Type B pancreatic cell (in vitro differentiated cells): ENCODE measurements around the gene ZNF827. TPM values are rescaled to one million over a fixed set of nuclear protein-coding genes. Genes with fewer than 3 reads are reported as not detected.

Experiments used
- DNase-seq: peaks from one replicate; pipeline ENCODE4 v3.0.0; 2021; ENCODE audit warnings: mixed read lengths; ENCODE audit not compliant: unreplicated experiment; ENCODE audit errors: extremely low spot score
- H3K27ac Mint-ChIP-seq: 2 replicates; pipeline ENCODE4 v1.8.0; 2021; ENCODE audit warnings: mild to moderate bottlenecking, mixed read lengths
- H3K27me3 Mint-ChIP-seq: 2 replicates; pipeline ENCODE4 v1.8.0; 2021; ENCODE audit warnings: mixed read lengths
- H3K36me3 Mint-ChIP-seq: 2 replicates; pipeline ENCODE4 v1.8.0; 2021; ENCODE audit warnings: mixed read lengths
- H3K4me1 Mint-ChIP-seq: one replicate; pipeline ENCODE4 v1.8.0; 2021; ENCODE audit warnings: mixed read lengths; ENCODE audit not compliant: unreplicated experiment
- H3K4me3 Mint-ChIP-seq: 2 replicates; pipeline ENCODE4 v1.8.0; 2021; ENCODE audit warnings: mild to moderate bottlenecking, mixed read lengths
- H3K9me3 Mint-ChIP-seq: 2 replicates; pipeline ENCODE4 v1.8.0; 2021; ENCODE audit warnings: mixed read lengths
- total RNA-seq: library from RNA; stranded (reverse); gene quantifications from 2 replicates; pipeline ENCODE4 v1.2.1, GENCODE V29; 2021; ENCODE audit warnings: low replicate concordance
- TF ChIP-seq, protein P1 (sequence below): fragments of 200-600 bp; sonication (generic); conservative IDR thresholded peaks from 2 replicates; pipeline ENCODE4 v1.5.0; 2021; ENCODE audit warnings: antibody characterized with exemption, mild to moderate bottlenecking

ZNF827 gene
- total RNA-seq, 1 donor from 2014 or later: 39.9 TPM

DNA sequence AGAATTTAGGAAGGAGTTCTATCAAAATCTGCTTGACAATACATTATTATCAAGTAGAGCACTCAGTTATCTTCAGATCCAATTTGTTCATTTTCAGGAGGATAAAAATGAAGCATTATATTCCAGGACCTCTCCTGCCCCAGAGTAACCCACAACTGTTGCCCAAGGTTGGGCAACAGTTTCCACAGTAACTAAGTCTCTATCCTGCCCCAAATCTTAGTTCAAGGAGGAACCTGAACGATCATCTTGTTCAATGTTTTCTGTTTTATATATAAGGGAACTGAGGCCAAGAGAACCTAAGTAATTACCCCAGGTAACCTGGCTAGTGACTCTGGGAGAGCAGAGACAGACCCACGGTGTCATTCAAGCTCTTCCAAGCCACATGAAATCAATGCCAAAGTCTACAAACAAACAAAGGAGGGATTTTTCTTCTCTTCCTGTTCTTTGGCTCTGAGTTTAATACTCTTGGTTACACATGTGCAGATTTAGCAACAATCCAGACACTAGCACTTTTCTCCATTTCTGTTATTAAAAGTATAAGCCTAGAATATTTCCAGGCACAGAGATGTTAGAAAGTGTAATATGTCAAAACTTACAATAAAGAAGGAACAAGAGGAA is 153.1 kb downstream of the ZNF827 start:
- H3K27me3 Mint-ChIP-seq: no peaks in the 10 kb centered on the region
- peaks cover 24% of the 10 kb centered on the region for H3K36me3 Mint-ChIP-seq
- H3K4me1 Mint-ChIP-seq: no peaks in the 10 kb centered on the region
- no peak overlapping the region for H3K4me3 Mint-ChIP-seq
- no peaks in the 10 kb centered on the region for H3K9me3 Mint-ChIP-seq
- TF ChIP-seq, protein P1, sequence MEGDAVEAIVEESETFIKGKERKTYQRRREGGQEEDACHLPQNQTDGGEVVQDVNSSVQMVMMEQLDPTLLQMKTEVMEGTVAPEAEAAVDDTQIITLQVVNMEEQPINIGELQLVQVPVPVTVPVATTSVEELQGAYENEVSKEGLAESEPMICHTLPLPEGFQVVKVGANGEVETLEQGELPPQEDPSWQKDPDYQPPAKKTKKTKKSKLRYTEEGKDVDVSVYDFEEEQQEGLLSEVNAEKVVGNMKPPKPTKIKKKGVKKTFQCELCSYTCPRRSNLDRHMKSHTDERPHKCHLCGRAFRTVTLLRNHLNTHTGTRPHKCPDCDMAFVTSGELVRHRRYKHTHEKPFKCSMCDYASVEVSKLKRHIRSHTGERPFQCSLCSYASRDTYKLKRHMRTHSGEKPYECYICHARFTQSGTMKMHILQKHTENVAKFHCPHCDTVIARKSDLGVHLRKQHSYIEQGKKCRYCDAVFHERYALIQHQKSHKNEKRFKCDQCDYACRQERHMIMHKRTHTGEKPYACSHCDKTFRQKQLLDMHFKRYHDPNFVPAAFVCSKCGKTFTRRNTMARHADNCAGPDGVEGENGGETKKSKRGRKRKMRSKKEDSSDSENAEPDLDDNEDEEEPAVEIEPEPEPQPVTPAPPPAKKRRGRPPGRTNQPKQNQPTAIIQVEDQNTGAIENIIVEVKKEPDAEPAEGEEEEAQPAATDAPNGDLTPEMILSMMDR: no peak
- DNase-seq: no peak
- H3K27ac Mint-ChIP-seq: no peak overlapping the region

DNA sequence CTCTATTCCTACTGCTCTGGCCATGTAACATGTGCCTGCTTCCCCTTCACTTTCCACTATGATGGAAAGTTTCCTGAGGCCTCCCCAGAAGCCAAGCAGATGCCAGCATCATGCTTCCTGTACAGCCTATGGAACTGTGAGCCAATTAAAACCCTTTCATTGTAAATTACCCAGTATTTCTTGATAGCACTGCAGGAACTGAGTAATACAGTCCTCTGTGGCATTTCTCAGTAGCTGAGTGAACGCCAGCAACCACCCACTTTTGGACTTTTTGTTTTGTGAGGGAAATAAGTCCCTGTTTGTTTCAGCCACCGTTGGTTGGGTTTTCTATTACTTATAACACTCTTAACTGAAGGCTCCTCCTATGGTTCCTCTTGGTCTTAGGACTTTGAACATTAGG is 154.6 kb downstream of the ZNF827 start:
- H3K36me3 Mint-ChIP-seq: peaks cover 33% of the 10 kb centered on the region
- no peaks in the 10 kb centered on the region for H3K27me3 Mint-ChIP-seq
- H3K9me3 Mint-ChIP-seq: no peaks in the 10 kb centered on the region
- TF ChIP-seq, protein P1: no peak
- no peaks in the 10 kb centered on the region for H3K4me1 Mint-ChIP-seq
- no peak overlapping the region for H3K27ac Mint-ChIP-seq
- DNase-seq: no peak
- no peak overlapping the region for H3K4me3 Mint-ChIP-seq

DNA sequence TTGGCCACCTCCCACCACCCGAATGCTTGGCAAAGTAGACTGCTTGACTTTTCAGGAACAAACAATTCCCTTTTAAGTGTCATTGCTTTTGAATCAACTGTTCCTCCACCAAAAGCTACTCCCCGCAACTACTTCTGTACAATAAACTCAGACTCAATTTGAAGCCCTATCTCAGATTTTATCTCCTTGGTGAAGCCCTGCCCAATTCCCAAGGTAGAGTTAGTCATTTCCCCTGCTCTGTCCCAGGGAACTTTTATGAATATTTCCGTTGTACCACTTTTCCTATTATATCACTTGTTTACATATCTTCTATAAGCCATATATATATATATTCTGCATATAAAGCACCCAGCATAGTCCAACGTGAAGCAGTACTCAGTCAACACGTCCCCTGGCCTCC is 155.9 kb downstream of the ZNF827 start:
- no peak for DNase-seq
- H3K4me3 Mint-ChIP-seq: no peak overlapping the region
- no peak overlapping the region for H3K27ac Mint-ChIP-seq
- H3K27me3 Mint-ChIP-seq: no peaks in the 10 kb centered on the region
- H3K4me1 Mint-ChIP-seq: no peaks in the 10 kb centered on the region
- peaks cover 38% of the 10 kb centered on the region for H3K36me3 Mint-ChIP-seq
- TF ChIP-seq, protein P1: no peak
- H3K9me3 Mint-ChIP-seq: no peaks in the 10 kb centered on the region

GRCh38 chr4:145781351-145781750 is 157.3 kb downstream of the ZNF827 start:
- no peaks in the 10 kb centered on the region for H3K27me3 Mint-ChIP-seq
- no peak for DNase-seq
- no peak overlapping the region for H3K27ac Mint-ChIP-seq
- peaks cover 42% of the 10 kb centered on the region for H3K36me3 Mint-ChIP-seq
- H3K4me1 Mint-ChIP-seq: no peaks in the 10 kb centered on the region
- TF ChIP-seq, protein P1: no peak
- H3K9me3 Mint-ChIP-seq: no peaks in the 10 kb centered on the region
- no peak overlapping the region for H3K4me3 Mint-ChIP-seq

DNA sequence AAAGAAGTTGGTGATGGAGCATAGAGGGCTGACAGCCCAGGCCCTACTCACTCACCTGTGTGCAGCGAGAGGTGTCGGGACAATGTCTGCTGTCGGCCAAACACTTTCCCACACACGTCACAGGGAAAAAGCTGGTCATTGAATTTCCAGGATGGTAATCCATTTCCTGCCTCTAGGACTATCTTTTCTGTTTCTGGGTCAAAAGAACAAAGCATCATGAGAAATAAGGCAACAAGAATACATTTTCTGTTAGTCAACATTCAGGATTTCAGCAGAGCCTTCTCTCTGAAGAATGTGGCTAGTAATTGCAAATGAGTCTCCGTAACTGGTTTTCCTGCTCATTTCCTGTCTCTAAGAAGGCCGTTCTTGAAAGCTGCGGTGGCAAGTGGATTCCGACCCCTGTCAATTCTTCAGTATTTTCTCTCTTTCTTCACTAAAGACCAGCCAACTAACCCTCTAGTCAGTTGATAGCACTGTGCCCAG is 159.3 kb downstream of the ZNF827 start:
- peaks cover 35% of the 10 kb centered on the region for H3K36me3 Mint-ChIP-seq
- no peaks in the 10 kb centered on the region for H3K4me1 Mint-ChIP-seq
- no peak for DNase-seq
- H3K4me3 Mint-ChIP-seq: no peak overlapping the region
- no peaks in the 10 kb centered on the region for H3K9me3 Mint-ChIP-seq
- H3K27ac Mint-ChIP-seq: no peak overlapping the region
- H3K27me3 Mint-ChIP-seq: no peaks in the 10 kb centered on the region
- TF ChIP-seq, protein P1: no peak
